Neural crest cell (in vitro differentiated cells): Measurements from ENCODE around the gene NR5A2. TPM values are rescaled to one million over a fixed set of nuclear protein-coding genes. Genes with fewer than 3 reads are reported as not detected.

Experiments used
- DNase-seq: peaks from one replicate; pipeline ENCODE4 v3.0.0; 2021; ENCODE audit warnings: low read depth, mixed read lengths, low spot score
- H3K27ac Mint-ChIP-seq: one replicate; pipeline ENCODE4 v1.8.0; 2021; ENCODE audit warnings: mild to moderate bottlenecking, mixed read lengths; ENCODE audit not compliant: unreplicated experiment
- H3K27me3 Mint-ChIP-seq: 2 replicates; pipeline ENCODE4 v1.8.0; 2021; ENCODE audit warnings: low read depth, mild to moderate bottlenecking, mixed read lengths
- H3K36me3 Mint-ChIP-seq: 2 replicates; pipeline ENCODE4 v1.8.0; 2021; ENCODE audit warnings: low read depth, mild to moderate bottlenecking, mixed read lengths
- H3K4me1 Mint-ChIP-seq: 2 replicates; pipeline ENCODE4 v1.8.0; 2021; ENCODE audit warnings: mixed read lengths
- H3K4me3 Mint-ChIP-seq: one replicate; pipeline ENCODE4 v1.8.0; 2021; ENCODE audit warnings: mild to moderate bottlenecking, mixed read lengths
- H3K9me3 Mint-ChIP-seq: 2 replicates; pipeline ENCODE4 v1.8.0; 2021; ENCODE audit warnings: mixed read lengths
- total RNA-seq: library from RNA; stranded (reverse); gene quantifications from 2 replicates; pipeline ENCODE4 v1.2.1, GENCODE V29; 2021
- TF ChIP-seq, protein P1 (sequence below): fragments of 200-600 bp; sonication (generic); conservative IDR thresholded peaks from 2 replicates; pipeline ENCODE4 v1.5.0; 2021; ENCODE audit warnings: antibody characterized with exemption, mild to moderate bottlenecking

The NR5A2 gene
- total RNA-seq, 1 donor from 2014 or later, result not detected

DNA sequence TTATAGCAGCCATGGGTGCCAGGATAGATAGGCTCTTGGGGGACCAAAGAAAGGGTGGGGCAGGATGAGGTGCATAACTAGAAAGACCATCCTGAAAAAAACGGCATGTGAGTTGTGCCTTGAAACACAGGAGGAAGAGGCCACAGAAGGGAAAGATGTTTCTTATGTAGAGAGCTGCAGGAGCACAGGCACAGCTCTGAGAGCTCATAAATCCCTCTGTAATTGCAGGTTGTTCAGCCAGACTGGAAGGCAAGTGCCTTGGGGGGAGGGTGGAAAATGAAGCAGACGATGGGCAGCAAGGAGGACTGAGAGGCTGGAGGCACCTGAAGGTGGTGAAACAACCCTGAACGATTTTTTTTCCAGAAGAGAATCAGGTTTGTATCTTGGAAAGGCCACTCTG lies 170.7 kb downstream of the NR5A2 start:
- no peaks in the 10 kb centered on the region for H3K27me3 Mint-ChIP-seq
- TF ChIP-seq, protein P1, sequence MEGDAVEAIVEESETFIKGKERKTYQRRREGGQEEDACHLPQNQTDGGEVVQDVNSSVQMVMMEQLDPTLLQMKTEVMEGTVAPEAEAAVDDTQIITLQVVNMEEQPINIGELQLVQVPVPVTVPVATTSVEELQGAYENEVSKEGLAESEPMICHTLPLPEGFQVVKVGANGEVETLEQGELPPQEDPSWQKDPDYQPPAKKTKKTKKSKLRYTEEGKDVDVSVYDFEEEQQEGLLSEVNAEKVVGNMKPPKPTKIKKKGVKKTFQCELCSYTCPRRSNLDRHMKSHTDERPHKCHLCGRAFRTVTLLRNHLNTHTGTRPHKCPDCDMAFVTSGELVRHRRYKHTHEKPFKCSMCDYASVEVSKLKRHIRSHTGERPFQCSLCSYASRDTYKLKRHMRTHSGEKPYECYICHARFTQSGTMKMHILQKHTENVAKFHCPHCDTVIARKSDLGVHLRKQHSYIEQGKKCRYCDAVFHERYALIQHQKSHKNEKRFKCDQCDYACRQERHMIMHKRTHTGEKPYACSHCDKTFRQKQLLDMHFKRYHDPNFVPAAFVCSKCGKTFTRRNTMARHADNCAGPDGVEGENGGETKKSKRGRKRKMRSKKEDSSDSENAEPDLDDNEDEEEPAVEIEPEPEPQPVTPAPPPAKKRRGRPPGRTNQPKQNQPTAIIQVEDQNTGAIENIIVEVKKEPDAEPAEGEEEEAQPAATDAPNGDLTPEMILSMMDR, result no peak
- H3K4me1 Mint-ChIP-seq, result no peaks in the 10 kb centered on the region
- H3K4me3 Mint-ChIP-seq, result no peak overlapping the region
- no peaks in the 10 kb centered on the region for H3K36me3 Mint-ChIP-seq
- H3K27ac Mint-ChIP-seq, result no peak overlapping the region
- no peaks in the 10 kb centered on the region for H3K9me3 Mint-ChIP-seq
- no peak for DNase-seq

DNA sequence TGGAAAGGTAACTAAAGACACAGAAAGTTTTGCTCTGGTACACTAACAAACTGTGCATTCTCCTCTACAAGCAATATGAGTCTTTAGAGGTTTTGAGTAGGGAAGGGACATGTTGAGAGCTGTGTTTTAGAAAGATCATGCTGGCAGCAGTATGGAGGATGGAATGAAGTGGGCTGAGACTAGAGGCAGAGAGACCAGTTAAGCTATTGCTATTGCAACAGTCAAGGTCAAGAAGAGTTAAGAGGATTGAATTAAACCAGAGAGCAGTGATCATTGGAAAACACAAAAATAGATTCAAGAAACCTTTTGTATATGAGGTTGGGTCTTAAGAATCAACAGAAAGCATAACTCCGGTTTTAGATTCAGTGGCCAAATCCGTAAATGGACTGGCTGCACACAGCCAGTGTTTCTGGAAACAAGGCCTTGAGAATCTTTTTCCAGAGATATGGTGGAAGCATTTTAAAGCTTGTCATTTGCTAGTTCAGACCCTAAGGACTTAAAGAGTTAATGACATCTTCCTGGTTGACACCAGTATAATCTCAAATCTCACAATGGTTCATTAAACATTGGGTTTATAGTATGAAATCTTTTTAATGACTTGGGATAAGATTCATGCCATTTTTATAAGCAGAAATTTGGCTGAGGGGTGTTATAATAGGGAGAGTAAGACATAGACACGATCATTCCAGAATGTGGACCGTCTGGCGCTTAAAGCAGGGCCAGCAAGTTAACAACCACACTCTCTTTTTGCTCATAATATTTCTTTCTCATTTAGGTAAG lies 177.9 kb downstream of the NR5A2 start:
- H3K4me3 Mint-ChIP-seq, result no peak overlapping the region
- no peaks in the 10 kb centered on the region for H3K27me3 Mint-ChIP-seq
- H3K27ac Mint-ChIP-seq, result no peak overlapping the region
- TF ChIP-seq, protein P1, result no peak
- no peaks in the 10 kb centered on the region for H3K36me3 Mint-ChIP-seq
- no peaks in the 10 kb centered on the region for H3K4me1 Mint-ChIP-seq
- no peak for DNase-seq
- no peaks in the 10 kb centered on the region for H3K9me3 Mint-ChIP-seq

DNA sequence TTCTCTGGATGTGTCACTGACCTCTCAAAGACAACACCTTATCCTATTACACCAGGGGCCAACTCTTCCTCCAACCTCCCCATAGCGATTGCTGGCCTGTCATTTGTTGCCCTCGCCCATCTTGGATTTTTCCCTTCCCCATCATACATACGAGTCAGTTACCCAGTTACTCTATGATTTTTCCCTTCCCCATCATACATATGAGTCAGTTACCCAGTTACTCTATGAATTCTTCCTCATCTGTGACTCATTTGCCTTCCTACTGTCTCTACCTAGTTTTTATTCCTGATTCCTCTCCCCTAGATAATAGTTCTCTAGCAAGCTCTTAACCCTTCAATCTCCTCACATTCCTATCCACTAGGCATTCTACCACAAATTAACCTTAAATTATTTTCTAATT lies 178.8 kb downstream of the NR5A2 start:
- no peak overlapping the region for H3K4me3 Mint-ChIP-seq
- no peaks in the 10 kb centered on the region for H3K27me3 Mint-ChIP-seq
- TF ChIP-seq, protein P1, result no peak
- no peaks in the 10 kb centered on the region for H3K4me1 Mint-ChIP-seq
- no peaks in the 10 kb centered on the region for H3K36me3 Mint-ChIP-seq
- no peak for DNase-seq
- no peaks in the 10 kb centered on the region for H3K9me3 Mint-ChIP-seq
- H3K27ac Mint-ChIP-seq, result no peak overlapping the region

DNA sequence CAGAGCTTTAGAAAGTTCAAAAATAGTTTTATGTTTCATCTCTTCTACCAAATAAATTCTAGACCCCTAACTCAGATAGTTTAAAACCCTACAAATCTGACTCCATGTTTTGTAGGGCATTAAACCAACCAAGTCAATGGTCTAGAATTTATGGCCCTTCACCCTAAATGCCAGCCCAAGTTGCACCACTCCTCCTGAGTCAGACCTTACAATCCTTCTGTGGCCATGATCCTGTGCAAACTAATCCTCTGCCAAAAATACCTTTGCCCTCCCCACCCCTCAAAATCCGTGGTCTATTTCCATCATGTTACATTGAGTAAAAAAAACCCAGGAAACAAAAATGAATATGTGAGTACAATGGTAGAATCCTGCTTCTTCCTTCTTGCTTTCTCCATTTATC lies 179.3 kb downstream of the NR5A2 start:
- no peak overlapping the region for H3K27ac Mint-ChIP-seq
- H3K4me3 Mint-ChIP-seq, result no peak overlapping the region
- H3K27me3 Mint-ChIP-seq, result no peaks in the 10 kb centered on the region
- H3K36me3 Mint-ChIP-seq, result no peaks in the 10 kb centered on the region
- H3K9me3 Mint-ChIP-seq, result no peaks in the 10 kb centered on the region
- TF ChIP-seq, protein P1, result no peak
- H3K4me1 Mint-ChIP-seq, result no peaks in the 10 kb centered on the region
- DNase-seq, result no peak

DNA sequence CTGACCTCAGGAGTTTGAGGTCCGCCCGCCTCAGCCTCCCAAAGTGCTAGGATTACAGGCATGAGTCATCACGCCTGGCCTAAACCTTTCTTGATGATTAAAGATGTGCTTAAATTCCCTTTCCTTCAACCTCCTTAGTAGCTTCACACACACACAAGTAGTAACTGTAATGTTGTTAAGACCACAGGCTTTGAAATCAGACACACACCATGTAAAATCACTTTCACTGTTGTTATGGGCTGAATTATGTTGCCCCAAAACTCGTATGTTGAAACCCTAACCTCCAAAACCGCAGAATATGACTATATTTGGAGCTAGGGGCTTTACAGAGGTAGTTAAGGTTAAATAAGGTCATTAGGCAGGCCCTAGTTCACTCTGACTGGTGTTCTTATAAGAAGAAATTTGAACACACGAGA lies 180.2 kb downstream of the NR5A2 start:
- no peak overlapping the region for H3K27ac Mint-ChIP-seq
- H3K4me3 Mint-ChIP-seq, result no peak overlapping the region
- no peaks in the 10 kb centered on the region for H3K9me3 Mint-ChIP-seq
- DNase-seq, result no peak
- no peaks in the 10 kb centered on the region for H3K36me3 Mint-ChIP-seq
- H3K4me1 Mint-ChIP-seq, result no peaks in the 10 kb centered on the region
- TF ChIP-seq, protein P1, result no peak
- H3K27me3 Mint-ChIP-seq, result no peaks in the 10 kb centered on the region
